HepG2 (cell line): ENCODE measurements around the gene HLA-DOA. TPM values are rescaled to one million over a fixed set of nuclear protein-coding genes. Genes with fewer than 3 reads are reported as not detected.

Experiments used
- ASH2L ChIP-seq: fragments of 300-600, 200-600 bp; sonication (generic); IDR thresholded peaks from 2 replicates; pipeline ENCODE4 v1.7.0; 2017; ENCODE audit warnings: low read depth, mild to moderate bottlenecking, moderate library complexity, mixed read lengths, low read length; ENCODE audit not compliant: insufficient read length
- ELF3 ChIP-seq: IDR thresholded peaks from 2 replicates; pipeline ENCODE4 v1.6.1; 2016; ENCODE audit warnings: missing genetic modification reagents, missing compliant biosample characterization
- ETV5 ChIP-seq: IDR thresholded peaks from 2 replicates; pipeline ENCODE4 v1.6.1; 2018; ENCODE audit warnings: missing biosample characterization, missing genetic modification reagents, inconsistent platforms, borderline replicate concordance
- HNRNPUL1 ChIP-seq: fragments of 200-400 bp; formaldehyde crosslinking; IDR thresholded peaks from 2 replicates; pipeline ENCODE4 v1.6.1; 2017; ENCODE audit warnings: low read depth, mild to moderate bottlenecking, low read length, moderate library complexity
- KDM1A ChIP-seq: IDR thresholded peaks from 2 replicates; pipeline ENCODE4 v1.6.1; 2016; ENCODE audit warnings: missing compliant biosample characterization
- MTF1 ChIP-seq: sonication (generic); formaldehyde crosslinking; IDR thresholded peaks from 2 replicates; pipeline ENCODE4 v1.5.0; 2020; ENCODE audit warnings: missing genetic modification reagents
- NFE2 ChIP-seq: sonication (generic); formaldehyde crosslinking; IDR thresholded peaks from 2 replicates; pipeline ENCODE4 v1.4.0; 2020; ENCODE audit warnings: missing genetic modification reagents
- NR0B2 ChIP-seq: sonication (generic); formaldehyde crosslinking; IDR thresholded peaks from 2 replicates; pipeline ENCODE4 v1.4.0; 2020; ENCODE audit warnings: mild to moderate bottlenecking, missing genetic modification reagents
- PBX3 ChIP-seq: sonication (generic); formaldehyde crosslinking; IDR thresholded peaks from 2 replicates; pipeline ENCODE4 v1.8.1; 2023; ENCODE audit warnings: missing genetic modification reagents, inconsistent platforms, borderline replicate concordance
- RARA ChIP-seq: IDR thresholded peaks from 2 replicates; pipeline ENCODE4 v1.6.1; 2016; ENCODE audit warnings: missing genetic modification reagents, missing compliant biosample characterization
- RCOR2 ChIP-seq: IDR thresholded peaks from 2 replicates; pipeline ENCODE4 v1.6.1; 2016; ENCODE audit warnings: missing biosample characterization, missing genetic modification reagents
- RXRB ChIP-seq: IDR thresholded peaks from 2 replicates; pipeline ENCODE4 v1.6.1; 2016; ENCODE audit warnings: borderline replicate concordance, missing genetic modification reagents, missing compliant biosample characterization
- SP5 ChIP-seq: IDR thresholded peaks from 2 replicates; pipeline ENCODE4 v1.6.1; 2016; ENCODE audit warnings: low read depth, borderline replicate concordance
- TCF7 ChIP-seq: sonication (generic); IDR thresholded peaks from 2 replicates; pipeline ENCODE4 v1.6.1; 2016; ENCODE audit warnings: antibody characterized with exemption, low read depth
- U2AF1 ChIP-seq: fragments of 200-400 bp; formaldehyde crosslinking; optimal IDR thresholded peaks from 2 replicates; pipeline ENCODE3; 2017; ENCODE audit warnings: mild to moderate bottlenecking, low read depth, low read length
- ZKSCAN5 ChIP-seq: sonication (generic); formaldehyde crosslinking; IDR thresholded peaks from 2 replicates; pipeline ENCODE4 v1.5.1; 2020; ENCODE audit warnings: mild to moderate bottlenecking, missing genetic modification reagents
- ZNF317 ChIP-seq: sonication (generic); formaldehyde crosslinking; IDR thresholded peaks from 2 replicates; pipeline ENCODE4 v1.5.0; 2020; ENCODE audit warnings: mild to moderate bottlenecking, missing genetic modification reagents
- ZNF547 ChIP-seq: sonication (generic); formaldehyde crosslinking; IDR thresholded peaks from 2 replicates; pipeline ENCODE4 v1.5.1; 2020; ENCODE audit warnings: mild to moderate bottlenecking, missing genetic modification reagents
- ZNF572 ChIP-seq: sonication (generic); formaldehyde crosslinking; IDR thresholded peaks from 2 replicates; pipeline ENCODE4 v1.5.1; 2020; ENCODE audit warnings: mild to moderate bottlenecking, missing genetic modification reagents
- ZNF788 ChIP-seq: sonication (generic); formaldehyde crosslinking; IDR thresholded peaks from 2 replicates; pipeline ENCODE4 v1.5.0; 2020; ENCODE audit warnings: mild to moderate bottlenecking, missing genetic modification reagents, borderline replicate concordance
- ZNF816 ChIP-seq: sonication (generic); formaldehyde crosslinking; IDR thresholded peaks from 2 replicates; pipeline ENCODE4 v1.8.0; 2022; ENCODE audit warnings: missing genetic modification reagents, mild to moderate bottlenecking, borderline replicate concordance
- polyA plus RNA-seq, 8 experiments: library from polyadenylated mRNA; depleted of rRNA in 3 of 8; stranded (reverse) in 7 of 8; unstranded in 1 of 8; fragments of >200 nt; fragmentation: Illumina TruSeq in 4 of 8; extraction: Trizol in 4 of 8; gene quantifications; 2 replicates each; pipeline versions ENCODE4 v1.2.1 to v1.2.3, GENCODE V29; 2011 to 2016; ENCODE audit warnings: low read depth in 4 of 8, missing spikeins in 1 of 8, mixed read lengths in 1 of 8; ENCODE audit not compliant: insufficient read depth in 1 of 8
- total RNA-seq, 5 experiments: library from RNA; depleted of rRNA; stranded (reverse); fragments of >200 nt; fragmentation: Illumina TruSeq; extraction: Trizol; gene quantifications; 2 replicates each; pipeline ENCODE4 v1.2.3, GENCODE V29; 2016; ENCODE audit warnings: low read depth in 1 of 5
- TF ChIP-seq, protein P1 (sequence below): sonication (generic); formaldehyde crosslinking; IDR thresholded peaks from 2 replicates; pipeline ENCODE4 v1.4.0; 2020; ENCODE audit warnings: missing genetic modification reagents
- TF ChIP-seq, protein P2 (sequence below): fragments of 450-650 bp; IDR thresholded peaks from 2 replicates; pipeline ENCODE4 v1.6.1; 2017; ENCODE audit warnings: mild to moderate bottlenecking

Gene HLA-DOA
- total and polyA plus RNA-seq, 2 of the 13 experiments (the other 11 are each of a cell fraction or from before 2014, with no cell fraction given) = 0.03 to 0.09 TPM

DNA sequence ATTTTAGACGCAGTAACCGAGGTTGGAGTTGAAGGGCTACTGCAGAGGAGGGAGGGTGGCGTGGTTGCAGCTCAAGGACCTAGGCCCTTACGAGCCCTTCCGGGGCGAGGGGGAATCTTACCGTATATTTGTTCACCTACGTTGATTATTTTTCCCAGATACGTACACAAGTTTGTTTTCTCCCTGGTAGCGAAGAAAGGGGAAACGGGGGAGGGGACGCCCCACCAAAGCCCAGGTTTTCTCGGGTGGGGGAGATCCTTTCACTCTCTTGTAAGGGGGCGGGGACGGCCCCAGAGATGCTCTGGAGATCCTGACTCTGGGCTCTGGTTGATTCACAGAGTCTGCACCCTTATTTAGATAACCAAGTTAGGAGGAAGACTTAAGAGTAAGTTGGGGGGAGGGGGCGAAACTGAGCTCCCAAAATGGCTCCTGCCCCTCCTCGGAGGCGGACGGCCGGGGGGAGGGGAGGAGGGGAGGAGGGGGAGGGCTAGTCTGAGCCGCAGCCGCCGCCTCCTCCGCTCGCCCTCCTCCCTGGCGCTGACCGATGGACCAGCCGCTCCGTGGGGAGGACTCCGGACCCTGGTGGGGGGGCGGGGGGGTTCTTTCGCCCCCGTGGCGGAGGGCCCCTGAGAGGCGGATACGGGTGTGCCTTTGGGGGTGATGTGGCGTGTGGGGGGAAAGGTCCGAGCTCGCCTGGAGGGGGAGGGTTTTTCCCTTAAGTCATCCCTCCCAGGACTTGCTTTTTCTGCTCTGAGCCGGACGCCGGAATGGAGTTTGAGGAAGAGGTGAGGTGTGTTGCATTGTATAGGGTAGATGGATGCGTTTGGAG, 38.8 kb downstream of the HLA-DOA start (continued):
- peak; percentile 66 for TF ChIP-seq SP5
- no peak for TF ChIP-seq ASH2L
- no peak for TF ChIP-seq U2AF1
- no peak; the same call in 1 of the 2 replicates for TF ChIP-seq RARA (CRISPR knock-in tag)
- TF ChIP-seq, protein P1, sequence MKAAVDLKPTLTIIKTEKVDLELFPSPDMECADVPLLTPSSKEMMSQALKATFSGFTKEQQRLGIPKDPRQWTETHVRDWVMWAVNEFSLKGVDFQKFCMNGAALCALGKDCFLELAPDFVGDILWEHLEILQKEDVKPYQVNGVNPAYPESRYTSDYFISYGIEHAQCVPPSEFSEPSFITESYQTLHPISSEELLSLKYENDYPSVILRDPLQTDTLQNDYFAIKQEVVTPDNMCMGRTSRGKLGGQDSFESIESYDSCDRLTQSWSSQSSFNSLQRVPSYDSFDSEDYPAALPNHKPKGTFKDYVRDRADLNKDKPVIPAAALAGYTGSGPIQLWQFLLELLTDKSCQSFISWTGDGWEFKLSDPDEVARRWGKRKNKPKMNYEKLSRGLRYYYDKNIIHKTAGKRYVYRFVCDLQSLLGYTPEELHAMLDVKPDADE (CRISPR knock-in tag) = no peak
- no peak for TF ChIP-seq PBX3 (CRISPR knock-in tag)
- TF ChIP-seq TCF7 = no peak
- TF ChIP-seq ZNF317 = peak; percentile 0; the same call in 1 of the 2 replicates
- no peak for TF ChIP-seq RXRB (CRISPR knock-in tag)
- no peak; the same call in 1 of the 2 replicates for TF ChIP-seq NR0B2 (CRISPR knock-in tag)
- TF ChIP-seq ZNF816 (CRISPR knock-in tag) = no peak
- TF ChIP-seq HNRNPUL1 = no peak
- no peak for TF ChIP-seq ZKSCAN5 (CRISPR knock-in tag)
- TF ChIP-seq RCOR2 (CRISPR knock-in tag) = 0 out of 2 replicates have a peak, but pooled peaks have one; percentile 12
- no peak for TF ChIP-seq ZNF547 (CRISPR knock-in tag)
- no peak for TF ChIP-seq MTF1 (CRISPR knock-in tag)
- TF ChIP-seq ETV5 (CRISPR knock-in tag) = peak; percentile 4; the same call in 1 of the 2 replicates
- TF ChIP-seq, protein P2, sequence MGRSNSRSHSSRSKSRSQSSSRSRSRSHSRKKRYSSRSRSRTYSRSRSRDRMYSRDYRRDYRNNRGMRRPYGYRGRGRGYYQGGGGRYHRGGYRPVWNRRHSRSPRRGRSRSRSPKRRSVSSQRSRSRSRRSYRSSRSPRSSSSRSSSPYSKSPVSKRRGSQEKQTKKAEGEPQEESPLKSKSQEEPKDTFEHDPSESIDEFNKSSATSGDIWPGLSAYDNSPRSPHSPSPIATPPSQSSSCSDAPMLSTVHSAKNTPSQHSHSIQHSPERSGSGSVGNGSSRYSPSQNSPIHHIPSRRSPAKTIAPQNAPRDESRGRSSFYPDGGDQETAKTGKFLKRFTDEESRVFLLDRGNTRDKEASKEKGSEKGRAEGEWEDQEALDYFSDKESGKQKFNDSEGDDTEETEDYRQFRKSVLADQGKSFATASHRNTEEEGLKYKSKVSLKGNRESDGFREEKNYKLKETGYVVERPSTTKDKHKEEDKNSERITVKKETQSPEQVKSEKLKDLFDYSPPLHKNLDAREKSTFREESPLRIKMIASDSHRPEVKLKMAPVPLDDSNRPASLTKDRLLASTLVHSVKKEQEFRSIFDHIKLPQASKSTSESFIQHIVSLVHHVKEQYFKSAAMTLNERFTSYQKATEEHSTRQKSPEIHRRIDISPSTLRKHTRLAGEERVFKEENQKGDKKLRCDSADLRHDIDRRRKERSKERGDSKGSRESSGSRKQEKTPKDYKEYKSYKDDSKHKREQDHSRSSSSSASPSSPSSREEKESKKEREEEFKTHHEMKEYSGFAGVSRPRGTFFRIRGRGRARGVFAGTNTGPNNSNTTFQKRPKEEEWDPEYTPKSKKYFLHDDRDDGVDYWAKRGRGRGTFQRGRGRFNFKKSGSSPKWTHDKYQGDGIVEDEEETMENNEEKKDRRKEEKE = no peak
- no peak for TF ChIP-seq NFE2 (CRISPR knock-in tag)
- no peak for TF ChIP-seq ZNF572 (CRISPR knock-in tag)
- TF ChIP-seq ELF3 (CRISPR knock-in tag) = no peak
- TF ChIP-seq ZNF788 = no peak
- no peak for TF ChIP-seq KDM1A (CRISPR knock-in tag)
